ENCODE data around the gene NABP1.

- TF ChIP-seq CTCF (conservative IDR thresholded peaks at IDR 0.05; ENCODE audit: low read length) (no peak), EZH2phosphoT487 (IDR thresholded peaks at IDR 0.05; ENCODE audit: borderline replicate concordance, low read depth, low read length) (no peak)
Measured at GRCh38 chr2:191636235-191636543, 41.7 kb upstream of the NABP1 start.
